DOHH2 (cell line): ENCODE data around the gene CAMTA1.

Experiments used
- CTCF ChIP-seq: fragments of 200-600 bp; sonication (generic); IDR thresholded peaks from one replicate; pipeline ENCODE4 v1.5.1; 2014; ENCODE audit warnings: antibody characterized with exemption, mild to moderate bottlenecking, low read depth, low read length; ENCODE audit not compliant: poor library complexity, severe bottlenecking
- EZH2phosphoT487 ChIP-seq: fragments of 200-600 bp; sonication (generic); IDR thresholded peaks from 2 replicates; pipeline ENCODE4 v1.6.1; 2017; ENCODE audit warnings: borderline replicate concordance, mild to moderate bottlenecking, antibody characterized with exemption, low read length, moderate library complexity, mixed read lengths

- TF ChIP-seq CTCF (no peak), EZH2phosphoT487 (no peak)
These were observed 175.6 kb downstream of the CAMTA1 start for GRCh38 chr1:6960860-6961259.
